GM20000 (cell line): ENCODE data around the gene PALLD.

Experiments used
- DNase-seq: peaks from one replicate; pipeline ENCODE4 v3.0.0; 2012; ENCODE audit warnings: low spot score
- TF ChIP-seq, protein P1 (sequence below): IDR thresholded peaks from 2 replicates; pipeline ENCODE4 v1.5.1; 2012; ENCODE audit warnings: mild to moderate bottlenecking, control low read depth; ENCODE audit errors: extremely low read depth, missing control alignments

The PALLD gene

GRCh38 chr4:168643796-168644159, 146.9 kb downstream of the PALLD start:
- TF ChIP-seq, protein P1, sequence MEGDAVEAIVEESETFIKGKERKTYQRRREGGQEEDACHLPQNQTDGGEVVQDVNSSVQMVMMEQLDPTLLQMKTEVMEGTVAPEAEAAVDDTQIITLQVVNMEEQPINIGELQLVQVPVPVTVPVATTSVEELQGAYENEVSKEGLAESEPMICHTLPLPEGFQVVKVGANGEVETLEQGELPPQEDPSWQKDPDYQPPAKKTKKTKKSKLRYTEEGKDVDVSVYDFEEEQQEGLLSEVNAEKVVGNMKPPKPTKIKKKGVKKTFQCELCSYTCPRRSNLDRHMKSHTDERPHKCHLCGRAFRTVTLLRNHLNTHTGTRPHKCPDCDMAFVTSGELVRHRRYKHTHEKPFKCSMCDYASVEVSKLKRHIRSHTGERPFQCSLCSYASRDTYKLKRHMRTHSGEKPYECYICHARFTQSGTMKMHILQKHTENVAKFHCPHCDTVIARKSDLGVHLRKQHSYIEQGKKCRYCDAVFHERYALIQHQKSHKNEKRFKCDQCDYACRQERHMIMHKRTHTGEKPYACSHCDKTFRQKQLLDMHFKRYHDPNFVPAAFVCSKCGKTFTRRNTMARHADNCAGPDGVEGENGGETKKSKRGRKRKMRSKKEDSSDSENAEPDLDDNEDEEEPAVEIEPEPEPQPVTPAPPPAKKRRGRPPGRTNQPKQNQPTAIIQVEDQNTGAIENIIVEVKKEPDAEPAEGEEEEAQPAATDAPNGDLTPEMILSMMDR: no peak
- no peak for DNase-seq

- DNase-seq: no peak
- TF ChIP-seq, protein P1: no peak
These were observed 149.3 kb downstream of the PALLD start for GRCh38 chr4:168646001-168646768.

GRCh38 chr4:168647646-168648375, 151.0 kb downstream of the PALLD start:
- DNase-seq: no peak

GRCh38 chr4:168648494-168648893, 151.6 kb downstream of the PALLD start:
- no peak for DNase-seq
- TF ChIP-seq, protein P1: no peak

More at GRCh38 chr4:168647646-168648375, 151.0 kb downstream of the PALLD start:
- TF ChIP-seq, protein P1: no peak

DNA sequence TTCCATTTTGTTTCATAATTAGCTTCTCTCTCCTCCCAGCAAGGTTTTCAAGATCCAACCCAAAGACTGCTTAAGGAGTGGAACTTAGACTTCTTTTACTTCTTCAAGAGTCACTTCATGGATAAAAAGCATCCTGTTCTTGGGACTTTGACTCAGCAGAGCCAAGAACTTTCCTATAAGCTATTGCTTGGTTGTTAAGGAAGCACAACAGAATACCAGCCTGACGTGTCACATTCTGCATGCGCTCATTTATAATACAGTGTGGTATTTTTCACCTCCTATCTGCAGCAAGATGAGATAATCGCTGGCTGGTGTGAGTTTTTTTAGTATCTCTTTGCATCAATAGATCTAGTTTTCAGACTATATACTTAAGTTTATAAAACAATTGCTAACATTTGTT, 152.1 kb downstream of the PALLD start:
- TF ChIP-seq, protein P1: no peak
- no peak for DNase-seq

- TF ChIP-seq, protein P1: no peak
- no peak for DNase-seq
These were observed 154.5 kb downstream of the PALLD start for GRCh38 chr4:168651374-168651773.

DNA sequence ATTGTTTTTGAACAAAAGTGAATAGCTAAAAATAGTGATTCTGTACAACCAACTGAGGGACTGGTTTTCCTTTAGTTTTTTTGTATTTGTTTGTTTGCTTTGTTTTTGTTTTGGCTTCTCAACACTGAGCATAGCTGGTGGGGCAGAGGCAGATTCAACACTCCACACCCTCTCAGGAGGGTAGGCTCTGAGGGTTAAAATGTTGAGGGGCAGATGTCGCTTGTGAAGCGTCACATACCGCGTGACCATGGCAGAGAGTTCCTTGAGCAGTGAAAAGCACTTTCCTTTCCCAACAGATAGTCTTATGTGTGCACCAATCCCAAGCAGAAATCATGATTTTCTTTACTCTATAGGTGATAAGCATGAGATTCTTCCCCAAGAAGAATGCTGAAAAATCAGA, 155.0 kb downstream of the PALLD start:
- no peak for DNase-seq

More for the DNA sequence above, 155.0 kb downstream of the PALLD start:
- TF ChIP-seq, protein P1: no peak
